Nephron progenitor cell (in vitro differentiated cells): ENCODE measurements around the gene NTMT1.

ENCODE experiments used
- DNase-seq: peaks from one replicate; pipeline ENCODE4 v3.0.0; 2021
- H3K27ac Mint-ChIP-seq: 2 replicates; pipeline ENCODE4 v1.8.0; 2021; ENCODE audit warnings: mild to moderate bottlenecking, moderate library complexity, mixed read lengths
- H3K27me3 Mint-ChIP-seq: 2 replicates; pipeline ENCODE4 v1.8.0; 2021; ENCODE audit warnings: mild to moderate bottlenecking, low read depth, mixed read lengths; ENCODE audit not compliant: poor library complexity
- H3K36me3 Mint-ChIP-seq: 2 replicates; pipeline ENCODE4 v1.8.0; 2021; ENCODE audit warnings: low read depth, mixed read lengths
- H3K4me1 Mint-ChIP-seq: 2 replicates; pipeline ENCODE4 v1.8.0; 2021; ENCODE audit warnings: mixed read lengths
- H3K4me3 Mint-ChIP-seq: 2 replicates; pipeline ENCODE4 v1.8.0; 2021; ENCODE audit warnings: mild to moderate bottlenecking, moderate library complexity, mixed read lengths
- H3K9me3 Mint-ChIP-seq: 2 replicates; pipeline ENCODE4 v1.8.0; 2021; ENCODE audit warnings: mild to moderate bottlenecking, moderate library complexity, mixed read lengths
- TF ChIP-seq, protein P1 (sequence below): fragments of 200-600 bp; sonication (generic); IDR thresholded peaks from 2 replicates; pipeline ENCODE4 v1.5.0; 2021; ENCODE audit warnings: antibody characterized with exemption

The NTMT1 gene

DNA sequence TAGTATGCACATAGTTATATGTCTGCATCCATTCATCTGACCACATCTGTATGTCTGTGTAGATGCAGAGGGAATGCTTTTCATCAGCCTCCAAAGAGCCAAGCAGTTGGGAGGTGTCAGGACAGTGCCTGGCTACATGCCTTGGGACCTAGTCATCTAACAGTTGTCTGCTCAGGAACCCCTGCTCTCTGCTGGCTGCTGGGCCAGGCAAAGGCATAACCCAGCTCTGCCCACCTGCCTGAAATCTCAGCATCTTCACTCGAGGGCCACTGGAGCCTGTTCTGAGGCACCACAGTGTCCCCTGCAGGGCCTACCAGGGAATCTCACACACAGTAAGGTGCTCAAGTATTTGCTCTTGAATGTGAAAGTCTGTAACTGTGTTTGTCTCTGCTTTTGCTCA is 8.8 kb upstream of the NTMT1 start:
- peaks cover 31% of the 10 kb centered on the region for H3K4me1 Mint-ChIP-seq
- no peaks in the 10 kb centered on the region for H3K9me3 Mint-ChIP-seq
- no peak for DNase-seq
- H3K27ac Mint-ChIP-seq = no peak overlapping the region
- TF ChIP-seq, protein P1, sequence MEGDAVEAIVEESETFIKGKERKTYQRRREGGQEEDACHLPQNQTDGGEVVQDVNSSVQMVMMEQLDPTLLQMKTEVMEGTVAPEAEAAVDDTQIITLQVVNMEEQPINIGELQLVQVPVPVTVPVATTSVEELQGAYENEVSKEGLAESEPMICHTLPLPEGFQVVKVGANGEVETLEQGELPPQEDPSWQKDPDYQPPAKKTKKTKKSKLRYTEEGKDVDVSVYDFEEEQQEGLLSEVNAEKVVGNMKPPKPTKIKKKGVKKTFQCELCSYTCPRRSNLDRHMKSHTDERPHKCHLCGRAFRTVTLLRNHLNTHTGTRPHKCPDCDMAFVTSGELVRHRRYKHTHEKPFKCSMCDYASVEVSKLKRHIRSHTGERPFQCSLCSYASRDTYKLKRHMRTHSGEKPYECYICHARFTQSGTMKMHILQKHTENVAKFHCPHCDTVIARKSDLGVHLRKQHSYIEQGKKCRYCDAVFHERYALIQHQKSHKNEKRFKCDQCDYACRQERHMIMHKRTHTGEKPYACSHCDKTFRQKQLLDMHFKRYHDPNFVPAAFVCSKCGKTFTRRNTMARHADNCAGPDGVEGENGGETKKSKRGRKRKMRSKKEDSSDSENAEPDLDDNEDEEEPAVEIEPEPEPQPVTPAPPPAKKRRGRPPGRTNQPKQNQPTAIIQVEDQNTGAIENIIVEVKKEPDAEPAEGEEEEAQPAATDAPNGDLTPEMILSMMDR = peak; percentile 55
- peaks cover 20% of the 10 kb centered on the region for H3K27me3 Mint-ChIP-seq
- no peak overlapping the region for H3K4me3 Mint-ChIP-seq
- H3K36me3 Mint-ChIP-seq = no peaks in the 10 kb centered on the region

DNA sequence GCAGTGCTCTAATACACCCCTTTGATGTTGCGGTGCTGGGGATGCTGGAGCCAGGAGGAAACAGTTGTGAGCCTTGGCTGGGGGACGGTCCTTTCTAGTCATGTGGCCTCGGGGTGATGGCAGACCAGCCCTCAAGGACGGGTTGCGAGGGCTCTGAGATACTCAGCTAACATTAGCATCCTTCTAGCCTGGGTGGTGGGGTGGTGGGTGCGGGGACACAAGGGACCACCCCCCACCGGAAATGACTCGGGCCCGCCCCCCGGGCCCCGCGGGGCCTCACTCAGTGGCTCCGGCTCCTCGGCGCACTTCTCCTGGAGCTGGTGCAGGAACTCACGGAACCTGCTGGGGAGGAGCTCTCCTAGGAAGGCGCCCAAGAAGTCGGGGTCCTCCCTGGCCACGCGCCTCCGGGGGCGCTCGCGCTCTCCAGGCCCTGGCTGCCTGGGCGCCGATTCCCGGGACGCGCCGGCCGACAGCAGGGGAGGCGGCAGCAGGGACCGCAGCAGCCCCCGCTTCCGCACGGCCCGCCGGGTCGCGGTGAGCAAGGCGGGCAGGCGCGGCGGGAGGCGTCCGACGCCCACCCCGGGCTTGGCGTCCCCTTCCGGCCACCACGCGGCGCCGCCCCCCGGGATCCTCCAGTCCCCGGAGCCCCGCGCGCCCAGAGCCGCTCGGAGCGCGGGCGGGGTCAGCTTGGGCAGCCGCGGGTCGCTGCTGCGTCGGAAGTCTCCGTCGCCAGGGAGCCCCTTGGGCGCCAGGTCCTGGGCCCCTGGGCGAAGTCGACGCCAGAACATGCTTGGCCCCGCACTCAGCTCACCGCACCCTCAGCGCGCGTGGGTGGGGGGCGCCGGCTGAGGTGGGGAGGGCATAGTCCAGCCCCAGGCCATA is 5.9 kb upstream of the NTMT1 start:
- TF ChIP-seq, protein P1 = no peak
- H3K27me3 Mint-ChIP-seq = peaks cover 25% of the 10 kb centered on the region
- no peaks in the 10 kb centered on the region for H3K9me3 Mint-ChIP-seq
- H3K36me3 Mint-ChIP-seq = no peaks in the 10 kb centered on the region
- DNase-seq = peak; percentile 72
- H3K27ac Mint-ChIP-seq = no peak overlapping the region
- peak overlapping the region; percentile 79 for H3K4me3 Mint-ChIP-seq
- peaks cover 24% of the 10 kb centered on the region for H3K4me1 Mint-ChIP-seq

DNA sequence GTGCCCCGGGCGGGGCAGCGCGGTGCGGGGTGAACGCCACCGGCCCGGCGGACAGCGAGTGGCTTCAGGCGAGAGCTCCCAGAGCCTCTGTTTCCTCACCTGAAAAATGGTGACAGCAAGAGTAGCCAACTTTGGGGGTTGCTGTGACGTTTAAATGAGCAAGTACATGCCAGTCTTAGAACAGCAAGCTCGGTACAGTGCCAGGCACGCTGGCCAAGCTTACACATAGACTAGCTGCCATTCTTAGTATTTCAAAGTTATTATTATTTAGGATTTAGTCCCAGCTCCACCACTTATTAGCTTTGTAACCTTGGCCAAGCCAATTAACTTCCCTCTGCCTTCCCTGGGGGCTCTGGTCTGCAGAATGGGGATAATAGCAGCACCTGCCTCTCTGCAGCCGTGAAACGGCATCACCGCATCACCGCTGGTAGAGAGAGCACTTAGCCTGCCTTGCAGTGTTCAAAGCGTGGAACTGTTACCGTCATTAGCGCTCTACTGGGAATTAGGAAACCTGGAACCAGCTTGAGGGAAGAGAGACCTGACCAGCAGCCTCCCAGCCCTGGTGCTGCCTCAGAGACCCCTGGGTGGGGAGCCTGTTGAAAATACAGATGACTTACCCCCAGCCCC is 5.2 kb upstream of the NTMT1 start, which contains the start of gene C9orf50:
Gene C9orf50, minus strand, starts transcription at position 433 of the 627 bp plus-strand sequence. CDS start 527 bp downstream, outside the sequence.
- no peak for DNase-seq
- H3K9me3 Mint-ChIP-seq = no peaks in the 10 kb centered on the region
- H3K4me3 Mint-ChIP-seq = peak within 1 kb of the TSS; percentile 79
- H3K27ac Mint-ChIP-seq = no peak within 1 kb of the TSS
- H3K36me3 Mint-ChIP-seq = no peaks in the 10 kb centered on the region
- TF ChIP-seq, protein P1 = no peak
- peaks cover 24% of the 10 kb centered on the region for H3K4me1 Mint-ChIP-seq
- H3K27me3 Mint-ChIP-seq = peaks cover 25% of the 10 kb centered on the region

DNA sequence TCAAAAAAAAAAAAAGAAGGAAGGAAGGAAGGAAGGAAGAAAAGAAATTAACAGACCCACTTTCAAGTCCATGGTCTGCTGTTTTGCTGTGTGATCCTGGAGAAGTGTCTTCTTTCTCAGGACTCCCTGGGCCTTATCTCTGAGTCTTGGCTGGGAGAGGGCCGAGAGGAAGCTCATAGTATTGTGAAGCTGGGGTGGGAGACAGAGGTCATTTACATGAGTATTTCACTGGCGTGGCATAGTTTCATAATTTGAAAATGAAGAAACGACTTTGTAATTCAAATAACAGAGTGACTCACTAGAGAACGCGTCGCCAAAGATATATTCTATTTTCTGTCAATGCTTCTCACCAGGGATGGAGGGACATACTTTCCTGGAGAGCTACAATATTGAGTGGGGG is 2.6 kb upstream of the NTMT1 start:
- Mint-ChIP-seq H3K4me1 (peaks cover 41% of the 10 kb centered on the region), H3K27ac (no peak overlapping the region), H3K9me3 (no peaks in the 10 kb centered on the region), H3K4me3 (no peak overlapping the region), H3K27me3 (peaks cover 21% of the 10 kb centered on the region), H3K36me3 (peaks cover 4% of the 10 kb centered on the region)
- no peak for DNase-seq
- TF ChIP-seq, protein P1 = no peak

- TF ChIP-seq, protein P1 = peak; percentile 69
- H3K4me3 Mint-ChIP-seq = peak overlapping the region; percentile 73
- peak; percentile 83 for DNase-seq
- no peak overlapping the region for H3K27ac Mint-ChIP-seq
- peaks cover 8% of the 10 kb centered on the region for H3K36me3 Mint-ChIP-seq
- H3K27me3 Mint-ChIP-seq = peaks cover 21% of the 10 kb centered on the region
- peaks cover 44% of the 10 kb centered on the region for H3K4me1 Mint-ChIP-seq
- no peaks in the 10 kb centered on the region for H3K9me3 Mint-ChIP-seq
Measured at GRCh38 chr9:129624168-129624759, 1.7 kb upstream of the NTMT1 start.
